ENCODE measurements around the gene EPHB1. TPM values are rescaled to one million over a fixed set of nuclear protein-coding genes. Genes with fewer than 3 reads are reported as not detected.
A peak's percentile ranks its signal among the peaks of the same experiment; 100 is the strongest.
"Not testable (repeated sequence)": the region's sequence is repeated elsewhere in the genome, so short reads cannot be mapped to it uniquely, and the experiment has no call there.

EPHB1 gene
- total RNA-seq, 1 donor from 2014 or later: 1.6 TPM

- no peaks in the 10 kb centered on the region for H3K36me3 ChIP-seq
- peaks cover 12% of the 10 kb centered on the region for H3K4me1 ChIP-seq
- peak; percentile 39 for ATAC-seq
- no peaks in the 10 kb centered on the region for H3K27me3 ChIP-seq
- H3K27ac ChIP-seq: no peak overlapping the region
- H3K4me3 ChIP-seq: no peak overlapping the region
- H3K9me3 ChIP-seq: no peaks in the 10 kb centered on the region
- intact Hi-C loops (cut with DNase I): no loop called here
- DNase-seq: no peak
- TF ChIP-seq CTCF (IDR thresholded peaks at IDR 0.05): no peak
These were observed 431.0 kb downstream of the EPHB1 start for GRCh38 chr3:135226057-135226456.

GRCh38 chr3:135228201-135228600 is 433.1 kb downstream of the EPHB1 start:
- no peak for TF ChIP-seq CTCF (IDR thresholded peaks at IDR 0.05)
- intact Hi-C loops (cut with DNase I): no loop called here
- DNase-seq (no peak), ATAC-seq (no peak)
- no peak overlapping the region for H3K27ac ChIP-seq
- H3K9me3 ChIP-seq: no peaks in the 10 kb centered on the region
- H3K4me3 ChIP-seq: no peak overlapping the region
- no peaks in the 10 kb centered on the region for H3K36me3 ChIP-seq
- H3K4me1 ChIP-seq: peaks cover 12% of the 10 kb centered on the region
- no peaks in the 10 kb centered on the region for H3K27me3 ChIP-seq

- Histone ChIP-seq H3K27me3 (no peaks in the 10 kb centered on the region), H3K4me3 (no peak overlapping the region), H3K4me1 (peaks cover 12% of the 10 kb centered on the region), H3K36me3 (no peaks in the 10 kb centered on the region), H3K9me3 (no peaks in the 10 kb centered on the region), H3K27ac (no peak overlapping the region)
- intact Hi-C loops (cut with DNase I): no loop called here
- DNase-seq (no peak), ATAC-seq (peak; percentile 47)
- peak; percentile 7 for TF ChIP-seq CTCF (IDR thresholded peaks at IDR 0.05)
These were observed 434.0 kb downstream of the EPHB1 start for GRCh38 chr3:135229018-135229495.

GRCh38 chr3:135231737-135232136 is 436.7 kb downstream of the EPHB1 start:
- no peaks in the 10 kb centered on the region for H3K9me3 ChIP-seq
- TF ChIP-seq CTCF (IDR thresholded peaks at IDR 0.05): no peak
- H3K4me3 ChIP-seq: no peak overlapping the region
- ATAC-seq (no peak), DNase-seq (no peak)
- intact Hi-C loops (cut with DNase I): no loop called here
- H3K4me1 ChIP-seq: peaks cover 12% of the 10 kb centered on the region
- H3K36me3 ChIP-seq: no peaks in the 10 kb centered on the region
- no peak overlapping the region for H3K27ac ChIP-seq
- no peaks in the 10 kb centered on the region for H3K27me3 ChIP-seq

GRCh38 chr3:135232226-135232625 is 437.2 kb downstream of the EPHB1 start:
- TF ChIP-seq CTCF (IDR thresholded peaks at IDR 0.05): no peak
- no peak for DNase-seq
- Histone ChIP-seq H3K4me1 (peaks cover 12% of the 10 kb centered on the region), H3K4me3 (no peak overlapping the region), H3K27ac (no peak overlapping the region), H3K27me3 (no peaks in the 10 kb centered on the region), H3K36me3 (no peaks in the 10 kb centered on the region), H3K9me3 (no peaks in the 10 kb centered on the region)
- no peak for ATAC-seq
- intact Hi-C loops (cut with DNase I): no loop called here

GRCh38 chr3:135233476-135233875 is 438.4 kb downstream of the EPHB1 start:
- H3K4me1 ChIP-seq: peaks cover 12% of the 10 kb centered on the region
- H3K36me3 ChIP-seq; DNase-seq; ATAC-seq; H3K27me3 ChIP-seq; H3K9me3 ChIP-seq; intact Hi-C loops (cut with DNase I); H3K4me3 ChIP-seq; H3K27ac ChIP-seq: not testable (repeated sequence)

Data from upper lobe of right lung (tissue), 1 donor.